Fibroblast of the conjunctiva (primary cell): ENCODE data around the gene EMSY.
"Not testable (repeated sequence)": the region's sequence is repeated elsewhere in the genome, so short reads cannot be mapped to it uniquely, and the experiment has no call there.

Experiments used
- DNase-seq: peaks from one replicate; pipeline ENCODE4 v3.0.0-alpha.2; 2010; ENCODE audit warnings: low read depth

Gene EMSY

GRCh38 chr11:76524461-76524860, 79.6 kb downstream of the EMSY start:
- DNase-seq = no peak

GRCh38 chr11:76524919-76525318, 80.1 kb downstream of the EMSY start:
- DNase-seq = peak; percentile 68

DNA sequence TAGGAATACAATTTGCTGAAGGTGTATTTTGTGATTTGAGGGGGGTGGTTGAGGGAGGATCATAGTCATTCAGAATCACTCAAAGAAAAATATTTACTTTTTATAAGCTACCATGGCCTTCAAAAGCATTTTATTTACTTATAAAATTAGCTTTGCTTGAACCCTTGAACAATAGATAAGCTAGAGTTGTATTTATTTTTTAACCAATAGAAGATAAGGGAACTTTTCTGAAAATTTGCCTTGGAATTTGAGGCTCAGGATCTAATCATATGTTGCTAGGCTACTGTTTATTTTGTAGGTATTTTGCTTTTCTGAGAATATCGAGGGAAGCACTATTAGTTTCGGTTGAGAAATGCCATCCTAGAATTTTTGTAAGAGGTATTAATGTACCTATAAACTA, 82.1 kb downstream of the EMSY start:
- no peak for DNase-seq

DNA sequence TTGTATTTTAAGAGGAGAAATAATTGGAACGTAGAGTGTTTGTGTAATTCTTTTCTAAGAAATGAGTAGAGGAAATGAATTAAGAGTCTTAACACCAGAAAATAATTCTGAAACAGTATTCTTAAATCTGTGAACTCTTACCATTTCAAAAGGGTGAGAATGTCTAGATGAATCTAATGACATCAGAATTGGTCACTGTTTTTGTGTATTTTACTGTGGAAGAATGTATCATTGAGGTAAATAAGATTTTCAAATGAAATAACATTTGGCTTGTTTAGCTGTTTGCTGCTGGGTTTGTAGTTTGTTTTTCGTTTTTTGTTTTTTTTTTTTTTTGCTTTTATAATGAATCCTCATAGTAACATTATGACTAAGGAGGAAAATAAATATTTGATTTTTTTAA, 97.6 kb downstream of the EMSY start:
- no peak for DNase-seq

- DNase-seq = no peak
Measured at GRCh38 chr11:76543006-76543703, 98.3 kb downstream of the EMSY start.

DNA sequence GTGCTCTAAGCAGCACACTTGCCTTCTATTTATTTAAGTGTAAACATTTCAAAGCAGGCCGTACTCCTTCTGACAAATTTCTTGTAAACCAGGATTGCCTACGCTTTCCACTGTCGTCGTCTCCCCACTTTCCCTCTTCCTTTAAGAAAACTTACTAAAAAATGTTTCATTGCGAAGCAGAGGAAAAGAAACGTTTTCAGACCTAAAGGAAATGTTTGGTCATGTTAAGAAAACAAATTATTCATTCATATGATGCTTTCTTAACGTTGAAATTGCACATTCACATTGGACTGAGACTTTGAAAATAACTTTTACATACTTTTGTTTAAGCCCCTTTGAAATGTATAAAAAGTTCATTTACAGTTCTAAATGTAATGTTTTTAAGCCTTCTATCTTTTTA, 106.0 kb downstream of the EMSY start:
- DNase-seq = no peak

GRCh38 chr11:76551400-76551799, 106.6 kb downstream of the EMSY start:
- peak; percentile 14 for DNase-seq

- DNase-seq = no peak
Measured at GRCh38 chr11:76552987-76553386, 108.2 kb downstream of the EMSY start.

- DNase-seq = no peak
Measured at GRCh38 chr11:76553554-76554476, 109.0 kb downstream of the EMSY start.

GRCh38 chr11:76554767-76555166, 109.9 kb downstream of the EMSY start:
- DNase-seq = no peak

DNA sequence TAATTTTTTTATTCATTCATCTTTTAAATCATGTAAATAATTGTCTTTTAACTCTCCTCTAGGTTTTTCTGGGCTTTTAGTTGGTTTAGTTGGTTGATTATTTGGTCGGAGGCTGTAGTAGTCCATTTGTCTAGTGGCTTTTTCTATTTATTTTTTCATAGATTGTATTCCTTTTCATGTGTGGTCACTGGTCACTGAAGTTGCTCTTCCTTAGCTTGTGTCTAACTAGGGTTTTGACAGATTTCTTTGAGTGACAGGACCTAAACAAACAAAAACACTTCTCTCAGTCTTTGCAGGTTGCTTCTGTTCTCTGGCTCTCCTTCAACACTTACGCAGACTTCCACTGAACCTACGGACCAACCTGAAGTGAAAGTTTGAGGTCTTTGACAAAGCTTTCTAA, 112.6 kb downstream of the EMSY start:
- no peak for DNase-seq

GRCh38 chr11:76558473-76558872, 113.7 kb downstream of the EMSY start:
- DNase-seq = no peak

- no peak for DNase-seq
Measured at GRCh38 chr11:76558891-76559290, 114.1 kb downstream of the EMSY start.

- no peak for DNase-seq
Measured at GRCh38 chr11:76559346-76559745, 114.5 kb downstream of the EMSY start.

DNA sequence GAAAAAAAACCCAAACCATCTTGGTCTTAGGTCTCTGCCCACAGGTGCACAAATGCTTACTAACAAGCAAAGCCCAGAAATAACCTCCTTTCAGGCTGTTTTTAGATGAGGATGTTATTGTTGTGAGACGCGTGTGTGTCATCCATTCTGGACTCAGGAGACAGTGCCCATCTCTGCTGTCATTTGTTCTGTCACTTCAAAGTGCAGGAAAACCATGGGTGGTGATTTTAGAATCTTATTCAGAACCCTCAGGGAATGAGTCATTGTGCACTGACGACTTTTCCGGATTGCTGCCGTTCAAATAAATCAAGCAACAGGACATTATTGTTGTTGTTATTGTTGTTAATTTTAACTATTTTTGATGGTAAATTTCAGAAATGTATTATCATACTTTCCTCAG, 115.4 kb downstream of the EMSY start:
- DNase-seq = no peak

DNA sequence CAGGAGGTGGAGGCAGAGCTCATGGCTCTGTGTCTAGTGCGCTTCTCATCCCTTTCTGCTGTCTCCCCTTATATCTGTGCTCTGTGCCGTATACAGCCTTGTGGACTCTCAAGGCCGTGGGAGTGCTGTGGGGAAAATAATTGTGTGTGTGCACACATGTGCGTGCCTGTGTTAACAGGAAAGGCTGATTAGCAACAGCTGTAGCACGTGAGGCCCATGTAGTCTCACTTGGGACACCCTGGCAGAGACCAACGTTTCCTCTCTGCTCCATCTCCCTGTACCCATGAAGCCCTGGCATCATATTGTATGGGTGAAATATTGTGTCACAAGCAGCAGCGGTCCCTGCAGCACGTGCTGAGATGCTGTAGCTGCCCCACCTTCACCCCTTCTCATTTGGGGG, 116.4 kb downstream of the EMSY start:
- DNase-seq = no peak

- DNase-seq = no peak
Measured at GRCh38 chr11:76562541-76562940, 117.7 kb downstream of the EMSY start.

DNA sequence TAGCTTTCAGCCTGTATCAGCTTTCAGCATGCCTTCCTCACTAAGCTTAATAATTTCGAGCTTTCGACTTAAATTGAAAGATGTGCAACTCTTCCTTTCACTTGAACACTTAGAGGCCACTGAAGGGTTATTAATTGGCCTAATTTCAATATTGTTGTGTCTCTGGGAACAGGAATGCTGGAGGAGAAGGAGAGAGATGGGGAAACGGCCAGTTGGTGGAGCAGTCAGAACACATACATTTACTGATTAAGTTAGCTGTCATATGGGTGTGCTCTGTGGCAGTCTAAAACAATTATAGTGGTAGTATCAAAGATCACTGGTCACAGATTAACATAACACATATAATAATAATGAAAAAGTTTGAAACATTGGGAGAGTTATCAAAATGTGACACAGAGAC, 119.5 kb downstream of the EMSY start:
- DNase-seq = no peak

DNA sequence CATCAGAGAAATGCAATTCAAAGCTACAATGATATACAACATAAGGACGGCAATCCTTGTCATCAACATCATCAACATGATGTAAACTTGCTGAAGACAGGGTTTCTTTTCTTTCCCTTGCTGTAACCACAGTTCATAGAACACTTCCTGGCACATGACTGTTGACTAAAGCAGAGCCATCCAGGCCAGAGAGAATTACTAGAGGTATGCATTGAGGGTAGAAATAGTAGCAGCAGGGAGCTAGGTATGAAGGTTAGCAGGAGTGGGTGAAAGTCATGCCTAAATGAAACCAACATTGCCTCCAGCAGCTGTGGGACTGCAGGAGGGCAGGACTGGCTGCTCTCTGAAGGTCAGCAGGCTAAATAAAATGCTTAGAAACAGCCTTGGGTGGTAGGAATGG, 122.0 kb downstream of the EMSY start:
- DNase-seq = no peak

DNA sequence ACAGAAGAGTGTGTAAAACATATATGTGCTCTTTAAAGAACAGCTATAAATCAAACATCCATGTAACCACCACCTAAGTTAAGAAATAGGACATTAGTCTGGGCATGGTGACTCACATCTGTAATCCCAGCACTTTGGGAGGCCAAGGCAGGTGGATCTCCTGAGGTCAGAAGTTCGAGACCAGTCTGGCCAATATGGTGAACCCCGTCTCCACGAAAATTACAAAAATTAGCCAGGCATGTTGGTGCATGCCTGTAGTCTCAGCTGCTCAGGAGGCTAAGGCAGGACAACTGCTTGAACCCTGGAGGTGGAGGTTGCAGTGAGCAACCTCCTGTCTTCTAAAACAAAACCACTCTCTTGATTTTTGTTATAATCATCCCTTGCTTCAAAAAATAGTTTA, 122.4 kb downstream of the EMSY start:
- no peak for DNase-seq

- no peak for DNase-seq
Measured at GRCh38 chr11:76568139-76568538, 123.3 kb downstream of the EMSY start.

- no peak for DNase-seq
Measured at GRCh38 chr11:76568621-76569020, 123.8 kb downstream of the EMSY start.

GRCh38 chr11:76572181-76572875, 127.5 kb downstream of the EMSY start:
- DNase-seq = not testable (repeated sequence)
